ENCODE results near the gene CCDC92B.

CCDC92B gene

DNA sequence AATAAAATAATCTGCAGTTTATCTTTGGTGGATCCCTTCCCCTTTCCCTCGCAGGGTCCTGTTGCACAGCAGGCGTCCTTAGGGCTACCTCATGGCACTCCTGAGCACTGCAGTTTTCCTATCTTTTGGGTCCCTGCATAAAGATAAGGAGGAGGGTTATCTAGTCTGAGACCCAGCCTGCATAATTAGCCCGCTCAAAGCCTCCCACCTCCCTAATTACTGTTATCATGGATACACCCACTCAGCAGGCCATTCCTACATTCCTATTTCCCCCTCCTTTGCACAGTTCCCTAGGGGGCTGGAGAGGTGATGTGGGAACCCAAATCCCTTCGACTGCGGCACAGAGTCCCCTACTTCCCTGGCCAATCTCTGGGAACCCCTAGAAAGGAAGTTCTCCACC is 32.8 kb downstream of the CCDC92B start:
- DNase-seq (ENCODE audit: low spot score in 2 of 2) (no peak), ATAC-seq (no peak)
- Mint-ChIP-seq H3K9me3 (no peaks in the 10 kb centered on the region), H3K27ac (no peak overlapping the region), H3K4me1 (peaks cover 9% of the 10 kb centered on the region), H3K4me3 (no peak overlapping the region), H3K36me3 (peaks cover 6% of the 10 kb centered on the region)

- no peak overlapping the region for H3K27ac Mint-ChIP-seq
- DNase-seq (ENCODE audit: low spot score in 2 of 2) (no peak), ATAC-seq (no peak)
- no peak overlapping the region for H3K4me3 Mint-ChIP-seq
- peaks cover 22% of the 10 kb centered on the region for H3K36me3 Mint-ChIP-seq
- H3K4me1 Mint-ChIP-seq = peaks cover 28% of the 10 kb centered on the region
- H3K9me3 Mint-ChIP-seq = no peaks in the 10 kb centered on the region
Observed at GRCh38 chr17:2713881-2714280, 35.6 kb downstream of the CCDC92B start.

DNA sequence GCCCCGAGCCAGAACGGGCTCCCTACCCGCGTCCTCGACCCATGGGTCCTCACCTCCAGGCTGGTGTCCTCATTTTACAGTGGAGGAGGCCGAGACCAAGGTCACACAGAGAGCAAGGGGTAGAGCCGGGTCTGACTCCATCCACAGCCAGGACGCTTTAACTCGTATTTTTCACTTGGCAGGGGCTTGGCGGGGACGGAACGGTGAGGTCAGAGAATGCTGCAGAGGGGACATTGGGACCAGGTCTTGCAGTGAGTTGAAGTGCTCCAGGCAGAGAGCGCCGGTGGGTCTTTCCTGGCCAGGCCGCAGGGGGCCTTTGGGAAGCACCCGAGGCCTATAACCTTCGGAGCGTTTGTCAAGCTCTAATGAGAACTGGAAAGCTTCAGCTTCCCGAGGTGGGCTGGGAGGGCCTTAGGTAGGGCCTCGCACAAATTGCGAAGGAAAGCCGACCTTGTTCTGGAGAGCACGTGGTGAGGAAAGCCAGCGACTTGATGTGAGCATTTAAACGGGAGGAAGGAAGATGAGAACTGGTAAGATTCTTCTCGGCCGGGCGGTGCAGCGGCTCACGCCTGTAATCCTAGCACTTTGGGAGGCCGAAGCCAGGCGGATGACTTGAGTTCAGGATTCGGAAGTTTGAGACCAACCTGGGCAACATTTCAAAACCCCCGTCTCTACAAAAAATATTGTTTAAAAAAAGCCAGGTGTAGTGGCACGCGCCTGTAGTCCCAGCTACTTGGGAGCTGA is 37.0 kb downstream of the CCDC92B start:
- Mint-ChIP-seq H3K36me3 (peaks cover 22% of the 10 kb centered on the region), H3K4me3 (peak overlapping the region; percentile 86), H3K27ac (peak overlapping the region; percentile 93), H3K9me3 (no peaks in the 10 kb centered on the region), H3K4me1 (peaks cover 38% of the 10 kb centered on the region)
- ATAC-seq (no peak), DNase-seq (ENCODE audit: low spot score in 2 of 2) (no peak)

GRCh38 chr17:2711608-2712299 is 37.7 kb downstream of the CCDC92B start, which contains the start of gene CLUH:
TSS of gene CLUH (minus strand) at chr17:2711764. CDS start at chr17:2711661, 103 bp downstream.
- Mint-ChIP-seq H3K36me3 (peaks cover 22% of the 10 kb centered on the region), H3K4me3 (peak within 1 kb of the TSS; percentile 86), H3K9me3 (no peaks in the 10 kb centered on the region), H3K27ac (peak within 1 kb of the TSS; percentile 93), H3K4me1 (peaks cover 41% of the 10 kb centered on the region)
- DNase-seq (ENCODE audit: low spot score in 2 of 2) (peak; percentile 95 to 98), ATAC-seq (peak; percentile 92)

DNA sequence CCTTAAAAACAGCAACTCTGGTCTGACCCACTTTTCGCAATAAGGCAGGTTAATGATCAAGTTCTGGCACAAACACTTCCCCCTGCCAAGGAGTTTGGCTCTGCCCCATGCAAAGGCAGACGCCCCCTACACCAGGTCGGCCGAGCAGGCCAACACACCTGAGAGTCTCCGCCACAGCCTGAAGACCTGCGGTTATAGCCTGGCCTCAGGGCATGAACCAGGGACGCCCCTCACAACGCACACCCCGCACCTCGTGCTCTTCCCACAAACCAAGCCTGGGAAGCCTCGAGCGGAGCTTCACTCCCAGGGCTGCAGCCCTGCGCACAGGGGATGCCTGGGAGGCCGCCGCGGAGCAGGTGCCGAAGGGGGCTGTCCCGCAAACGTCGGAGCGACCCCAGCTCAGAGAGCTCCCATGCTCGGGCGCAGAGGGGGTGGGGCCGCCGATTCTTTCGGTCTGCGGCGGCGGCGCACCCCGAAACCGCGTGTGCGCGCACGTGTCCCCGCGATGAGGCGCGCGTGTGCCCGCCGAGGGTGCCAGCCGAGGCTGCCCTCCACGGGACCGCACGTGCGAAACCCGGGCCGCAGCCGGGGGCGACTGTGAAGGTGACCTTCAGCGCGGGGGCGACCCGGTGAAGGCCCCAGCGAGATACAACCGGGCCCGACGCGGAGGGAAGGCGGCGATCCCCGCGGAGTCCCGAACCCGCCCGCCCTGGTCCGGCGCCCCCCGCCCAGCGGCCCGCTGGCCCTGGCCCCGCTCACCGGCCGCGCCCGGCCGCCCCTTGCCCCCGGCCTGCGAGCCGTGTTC is 38.4 kb downstream of the CCDC92B start:
- ATAC-seq (peak; percentile 11), DNase-seq (ENCODE audit: low spot score in 2 of 2) (no peak)
- Mint-ChIP-seq H3K9me3 (no peaks in the 10 kb centered on the region), H3K36me3 (peaks cover 22% of the 10 kb centered on the region), H3K4me3 (peak overlapping the region; percentile 86), H3K4me1 (peaks cover 48% of the 10 kb centered on the region), H3K27ac (peak overlapping the region; percentile 93)

- Mint-ChIP-seq H3K9me3 (no peaks in the 10 kb centered on the region), H3K36me3 (peaks cover 28% of the 10 kb centered on the region), H3K4me1 (peaks cover 56% of the 10 kb centered on the region), H3K4me3 (peak overlapping the region; percentile 86), H3K27ac (peak overlapping the region; percentile 93)
- DNase-seq (ENCODE audit: low spot score in 2 of 2) (no peak), ATAC-seq (no peak)
Observed at GRCh38 chr17:2710071-2710802, 39.2 kb downstream of the CCDC92B start.

DNA sequence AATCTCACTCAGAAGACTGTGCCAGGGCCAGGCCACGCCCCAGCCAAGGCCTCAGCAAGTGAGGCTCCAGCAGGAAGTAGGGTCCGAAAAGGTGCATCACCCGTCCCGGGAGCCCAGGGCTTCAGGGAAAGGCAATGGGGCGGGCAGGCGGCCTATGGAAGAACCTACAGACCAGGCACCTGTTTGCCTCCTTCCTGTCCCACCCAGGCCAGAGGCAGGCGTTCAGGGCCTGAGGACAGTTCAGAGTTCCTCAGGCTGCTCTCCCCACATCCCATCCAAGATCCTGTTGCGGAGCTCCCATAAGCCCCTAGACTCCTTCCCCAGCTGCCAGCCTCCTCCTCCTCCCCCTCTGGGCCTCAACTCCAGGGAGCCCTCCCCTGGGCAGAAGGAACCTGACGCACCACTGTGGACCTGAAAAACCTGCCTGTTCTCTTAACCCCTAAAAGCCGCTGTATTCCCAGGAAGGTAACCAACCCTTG is 40.2 kb downstream of the CCDC92B start:
- Mint-ChIP-seq H3K9me3 (no peaks in the 10 kb centered on the region), H3K27ac (peak overlapping the region; percentile 93), H3K4me1 (peaks cover 65% of the 10 kb centered on the region), H3K36me3 (peaks cover 36% of the 10 kb centered on the region), H3K4me3 (peak overlapping the region; percentile 86)
- ATAC-seq = no peak
- DNase-seq (ENCODE audit: low spot score in 2 of 2) = no peak

DNA sequence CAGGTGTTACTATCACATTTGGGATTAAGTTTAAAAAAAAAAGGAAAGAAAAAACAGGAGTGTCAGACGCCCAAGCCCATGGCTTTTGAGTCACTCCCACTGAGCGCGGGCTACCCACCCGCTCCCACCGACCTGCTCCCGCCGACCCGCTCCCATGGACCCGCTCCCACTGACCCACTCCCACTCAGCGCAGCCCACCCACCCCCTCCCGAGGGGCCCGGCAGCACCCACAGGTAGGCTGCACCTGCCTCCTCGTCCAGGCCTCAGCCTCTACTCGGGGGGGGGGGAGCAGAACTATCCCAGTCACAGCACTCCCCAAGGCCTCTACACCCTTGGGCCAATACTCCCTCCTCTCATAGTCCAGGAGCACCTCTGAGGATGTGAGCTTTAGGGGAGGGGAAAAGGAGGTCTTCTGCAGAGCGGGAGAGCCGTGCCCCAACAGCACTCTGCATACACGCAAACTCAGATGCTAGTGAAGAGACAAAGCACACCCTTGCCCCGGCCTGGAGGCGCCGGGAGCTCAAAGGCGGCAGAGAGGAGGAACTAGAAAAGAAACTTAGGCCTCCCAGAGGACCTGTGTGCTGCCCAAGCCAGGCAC is 40.8 kb downstream of the CCDC92B start:
- Mint-ChIP-seq H3K36me3 (peaks cover 37% of the 10 kb centered on the region), H3K9me3 (no peaks in the 10 kb centered on the region), H3K4me3 (peak overlapping the region; percentile 86), H3K27ac (peak overlapping the region; percentile 93), H3K4me1 (peaks cover 65% of the 10 kb centered on the region)
- ATAC-seq (no peak), DNase-seq (ENCODE audit: low spot score in 2 of 2) (no peak)

DNA sequence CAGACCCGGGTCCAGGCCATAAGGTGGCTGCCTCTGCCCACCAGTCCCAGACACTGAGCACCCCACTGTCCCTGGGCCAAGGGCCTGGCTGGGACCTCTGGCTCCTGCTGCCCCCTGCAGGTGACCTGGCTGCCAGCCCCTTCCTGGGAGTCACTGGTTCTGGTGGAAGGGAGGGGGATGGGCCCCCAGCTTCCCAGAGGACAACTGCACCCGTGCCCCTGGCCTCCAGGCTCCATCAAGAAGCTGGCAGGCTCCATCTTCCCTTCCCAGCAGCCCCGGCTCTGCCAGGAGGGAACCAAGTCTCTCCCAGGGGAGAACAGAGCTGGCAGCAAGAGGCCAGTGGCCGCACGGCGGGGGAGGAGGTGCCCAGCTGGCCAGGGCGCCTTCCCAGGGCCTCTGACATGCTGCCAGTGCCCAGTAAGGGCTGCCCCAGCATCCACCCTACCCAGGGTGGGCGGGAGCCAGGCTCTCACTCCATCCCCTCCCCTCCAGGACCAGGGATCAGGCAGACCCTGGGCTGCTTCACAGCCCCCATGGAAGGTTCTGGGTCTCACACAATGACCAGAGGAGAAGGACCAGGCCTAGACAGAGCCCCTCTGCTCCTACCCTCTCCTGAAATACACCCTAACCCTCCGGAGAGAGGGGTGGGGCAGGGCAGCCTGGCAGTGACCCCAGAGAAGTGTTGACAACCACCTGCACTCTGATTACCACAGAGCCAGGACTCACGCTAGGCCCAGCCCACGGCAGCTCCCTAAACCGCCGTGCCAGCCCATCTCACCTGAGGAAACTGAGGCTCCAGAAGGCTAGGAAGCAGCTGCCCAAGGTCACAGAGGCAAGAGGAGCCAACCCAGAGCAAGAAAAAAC is 41.5 kb downstream of the CCDC92B start:
- Mint-ChIP-seq H3K9me3 (no peaks in the 10 kb centered on the region), H3K4me1 (peaks cover 65% of the 10 kb centered on the region), H3K4me3 (peak overlapping the region; percentile 86), H3K36me3 (peaks cover 44% of the 10 kb centered on the region), H3K27ac (peak overlapping the region; percentile 93)
- DNase-seq (ENCODE audit: low spot score in 2 of 2) (no peak), ATAC-seq (no peak)

GRCh38 chr17:2706911-2707510 is 42.4 kb downstream of the CCDC92B start:
- DNase-seq (ENCODE audit: low spot score in 2 of 2) = no peak
- Mint-ChIP-seq H3K36me3 (peaks cover 48% of the 10 kb centered on the region), H3K27ac (peak overlapping the region; percentile 85), H3K9me3 (no peaks in the 10 kb centered on the region), H3K4me3 (no peak overlapping the region), H3K4me1 (peaks cover 57% of the 10 kb centered on the region)
- ATAC-seq = no peak

DNA sequence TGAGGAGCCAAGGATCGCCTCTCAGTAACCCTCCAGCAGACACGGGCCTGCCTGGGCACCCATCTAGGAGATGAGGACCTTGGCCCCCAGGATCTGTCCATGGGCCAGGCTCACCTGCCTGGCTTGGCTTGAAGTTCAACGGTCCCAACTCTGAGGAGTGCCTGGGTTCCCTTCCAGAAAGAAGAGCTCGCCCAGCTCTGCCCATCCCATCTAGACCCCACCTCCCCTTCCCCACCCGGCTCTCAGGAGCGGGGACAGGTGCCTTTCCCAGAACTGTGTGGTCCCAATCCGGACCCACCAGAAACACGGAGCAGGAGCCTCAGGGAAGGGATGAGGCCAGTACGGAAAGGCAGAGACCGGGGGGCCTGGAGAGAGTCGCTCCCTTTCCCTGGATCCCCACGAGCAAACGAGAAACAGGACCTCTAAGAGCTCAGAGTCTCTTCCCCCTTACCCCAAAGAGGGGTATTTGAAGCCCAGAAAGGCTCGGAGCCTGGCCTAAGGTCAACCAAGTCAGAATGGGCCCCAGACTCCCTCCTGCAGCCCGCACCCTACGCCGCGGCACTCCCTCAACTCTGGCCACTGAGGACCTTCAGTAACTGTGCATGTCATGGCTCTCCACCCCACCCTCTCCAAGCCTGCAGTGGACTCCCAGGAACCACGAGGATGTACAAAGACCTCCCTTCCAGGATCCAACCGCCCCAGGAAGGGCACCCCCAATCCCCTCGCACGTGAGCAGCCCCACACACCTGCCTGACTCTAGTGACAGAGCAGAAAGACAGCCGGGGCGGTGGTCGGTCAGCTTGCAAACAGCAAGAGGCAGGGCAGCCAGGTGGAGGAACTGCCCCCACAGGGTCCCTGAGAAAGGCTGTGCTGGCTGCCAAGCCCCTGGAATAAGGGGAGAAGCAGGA is 43.3 kb downstream of the CCDC92B start:
- H3K36me3 Mint-ChIP-seq = peaks cover 45% of the 10 kb centered on the region
- H3K4me3 Mint-ChIP-seq = no peak overlapping the region
- no peaks in the 10 kb centered on the region for H3K9me3 Mint-ChIP-seq
- ATAC-seq (no peak), DNase-seq (ENCODE audit: low spot score in 2 of 2) (no peak)
- H3K27ac Mint-ChIP-seq = peak overlapping the region; percentile 85
- peaks cover 56% of the 10 kb centered on the region for H3K4me1 Mint-ChIP-seq

DNA sequence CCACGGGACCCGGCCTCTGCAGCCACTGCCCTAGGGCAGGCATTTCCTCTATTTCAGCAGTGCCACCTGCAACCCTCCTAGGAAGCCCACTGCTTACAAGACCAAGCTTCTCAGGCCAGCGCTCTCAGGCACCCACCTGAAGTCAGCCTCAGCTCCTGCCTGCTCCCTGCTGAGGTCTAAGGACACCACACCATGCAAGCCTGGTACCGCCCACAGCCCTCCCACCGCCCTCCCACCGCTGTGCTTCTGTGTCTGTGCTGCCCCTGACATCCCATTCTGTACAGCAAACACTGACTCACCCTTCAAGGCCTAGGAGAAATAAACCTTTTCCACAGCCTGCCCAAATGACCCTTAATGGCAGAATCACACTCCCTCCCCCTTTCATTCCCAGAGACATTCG is 44.2 kb downstream of the CCDC92B start:
- ATAC-seq (no peak), DNase-seq (ENCODE audit: low spot score in 2 of 2) (no peak)
- peaks cover 51% of the 10 kb centered on the region for H3K4me1 Mint-ChIP-seq
- peaks cover 47% of the 10 kb centered on the region for H3K36me3 Mint-ChIP-seq
- no peak overlapping the region for H3K4me3 Mint-ChIP-seq
- H3K9me3 Mint-ChIP-seq = no peaks in the 10 kb centered on the region
- H3K27ac Mint-ChIP-seq = peak overlapping the region; percentile 85

- H3K27ac Mint-ChIP-seq = peak overlapping the region; percentile 85
Observed at GRCh38 chr17:2704890-2705248, 44.6 kb downstream of the CCDC92B start.

More at GRCh38 chr17:2704890-2705248, 44.6 kb downstream of the CCDC92B start:
- DNase-seq (ENCODE audit: low spot score in 2 of 2) (no peak), ATAC-seq (no peak)
- Mint-ChIP-seq H3K9me3 (no peaks in the 10 kb centered on the region), H3K4me3 (no peak overlapping the region), H3K36me3 (peaks cover 47% of the 10 kb centered on the region), H3K4me1 (peaks cover 47% of the 10 kb centered on the region)
